ENCODE measurements around the gene LDB2. TPM values are rescaled to one million over a fixed set of nuclear protein-coding genes. Genes with fewer than 3 reads are reported as not detected.

Gene LDB2
- total RNA-seq, 4 donors from 2014 or later, result 26.4 to 62.7 (median 40.7) TPM

DNA sequence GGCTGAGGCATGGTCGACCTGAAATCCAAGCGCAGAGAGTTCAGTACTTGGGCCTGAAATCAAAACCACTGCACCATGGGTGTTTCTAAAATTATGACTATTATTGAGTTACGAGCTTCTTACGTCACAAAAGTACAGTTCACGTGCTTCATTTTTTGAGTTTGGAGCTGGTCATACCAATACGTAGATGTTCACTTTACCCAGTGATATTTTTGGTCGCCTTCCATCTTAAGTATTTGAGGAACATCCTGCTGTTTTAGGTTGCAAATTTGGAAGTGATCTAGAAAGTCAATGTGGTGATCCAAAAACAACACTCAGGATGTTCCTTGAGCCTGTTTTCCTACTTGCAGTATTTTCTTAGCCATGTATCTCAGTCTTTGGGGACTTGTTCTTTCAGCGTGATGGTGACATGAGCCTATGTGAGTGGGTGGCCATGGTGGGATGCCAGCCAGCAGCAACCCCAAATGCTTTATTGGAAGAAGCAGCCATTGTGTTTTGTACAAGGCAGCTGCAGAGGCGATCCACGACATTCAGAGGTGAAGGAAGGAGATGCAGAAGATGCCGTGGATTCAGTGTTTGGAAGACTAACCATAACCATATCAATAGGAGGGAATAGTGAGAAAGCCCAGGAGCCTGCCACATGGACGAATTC is 28.7 kb downstream of the LDB2 start:
- H3K27me3 ChIP-seq, result no peaks in the 10 kb centered on the region
- H3K36me3 ChIP-seq, result no peaks in the 10 kb centered on the region
- WGBS, 2 donors, result 70 to 74% methylated on average over 12 of the region's 12 CpGs
- H3K4me3 ChIP-seq, result no peak overlapping the region
- TF ChIP-seq EP300 (IDR thresholded peaks at IDR 0.05) (peak; percentile 26 to 54), POLR2A (IDR thresholded peaks at IDR 0.05) (no peak)
- TF ChIP-seq, protein P1, sequence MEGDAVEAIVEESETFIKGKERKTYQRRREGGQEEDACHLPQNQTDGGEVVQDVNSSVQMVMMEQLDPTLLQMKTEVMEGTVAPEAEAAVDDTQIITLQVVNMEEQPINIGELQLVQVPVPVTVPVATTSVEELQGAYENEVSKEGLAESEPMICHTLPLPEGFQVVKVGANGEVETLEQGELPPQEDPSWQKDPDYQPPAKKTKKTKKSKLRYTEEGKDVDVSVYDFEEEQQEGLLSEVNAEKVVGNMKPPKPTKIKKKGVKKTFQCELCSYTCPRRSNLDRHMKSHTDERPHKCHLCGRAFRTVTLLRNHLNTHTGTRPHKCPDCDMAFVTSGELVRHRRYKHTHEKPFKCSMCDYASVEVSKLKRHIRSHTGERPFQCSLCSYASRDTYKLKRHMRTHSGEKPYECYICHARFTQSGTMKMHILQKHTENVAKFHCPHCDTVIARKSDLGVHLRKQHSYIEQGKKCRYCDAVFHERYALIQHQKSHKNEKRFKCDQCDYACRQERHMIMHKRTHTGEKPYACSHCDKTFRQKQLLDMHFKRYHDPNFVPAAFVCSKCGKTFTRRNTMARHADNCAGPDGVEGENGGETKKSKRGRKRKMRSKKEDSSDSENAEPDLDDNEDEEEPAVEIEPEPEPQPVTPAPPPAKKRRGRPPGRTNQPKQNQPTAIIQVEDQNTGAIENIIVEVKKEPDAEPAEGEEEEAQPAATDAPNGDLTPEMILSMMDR (IDR thresholded peaks at IDR 0.05), result no peak
- no peaks in the 10 kb centered on the region for H3K9me3 ChIP-seq
- H3K27ac ChIP-seq, result peak overlapping the region in 1 of 4 donors; percentile 56
- peak; percentile 26 to 43 for DNase-seq (ENCODE audit: low spot score in 2 of 2)
- H3K4me1 ChIP-seq, result no peaks in the 10 kb centered on the region

DNA sequence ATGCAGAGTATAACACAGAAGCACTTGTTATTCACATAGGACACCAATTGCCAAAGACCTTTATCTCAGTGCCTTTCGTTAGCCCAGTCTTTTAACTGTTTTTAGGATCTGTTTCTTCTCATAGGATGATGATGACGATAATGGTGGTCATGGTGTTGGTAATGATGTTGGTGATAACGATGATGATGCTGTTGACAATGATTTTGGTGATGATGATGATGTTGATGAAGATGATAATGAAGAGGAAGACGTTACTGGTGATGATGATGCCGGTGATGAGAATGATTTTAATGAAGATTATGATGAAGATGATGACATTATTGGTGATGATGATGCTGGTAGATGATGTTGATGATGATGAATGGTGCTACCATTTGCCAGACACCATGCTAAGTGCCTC is 29.8 kb downstream of the LDB2 start:
- H3K27me3 ChIP-seq, result no peaks in the 10 kb centered on the region
- H3K4me3 ChIP-seq, result no peak overlapping the region
- 92 to 93% methylated on average over 5 of the region's 5 CpGs for WGBS, 2 donors
- H3K4me1 ChIP-seq, result no peaks in the 10 kb centered on the region
- no peak for DNase-seq (ENCODE audit: low spot score in 2 of 2)
- H3K36me3 ChIP-seq, result no peaks in the 10 kb centered on the region
- H3K9me3 ChIP-seq, result no peaks in the 10 kb centered on the region
- TF ChIP-seq, protein P1 (IDR thresholded peaks at IDR 0.05), result no peak
- TF ChIP-seq POLR2A (IDR thresholded peaks at IDR 0.05) (no peak), EP300 (IDR thresholded peaks at IDR 0.05) (no peak)
- H3K27ac ChIP-seq, result no peak overlapping the region

DNA sequence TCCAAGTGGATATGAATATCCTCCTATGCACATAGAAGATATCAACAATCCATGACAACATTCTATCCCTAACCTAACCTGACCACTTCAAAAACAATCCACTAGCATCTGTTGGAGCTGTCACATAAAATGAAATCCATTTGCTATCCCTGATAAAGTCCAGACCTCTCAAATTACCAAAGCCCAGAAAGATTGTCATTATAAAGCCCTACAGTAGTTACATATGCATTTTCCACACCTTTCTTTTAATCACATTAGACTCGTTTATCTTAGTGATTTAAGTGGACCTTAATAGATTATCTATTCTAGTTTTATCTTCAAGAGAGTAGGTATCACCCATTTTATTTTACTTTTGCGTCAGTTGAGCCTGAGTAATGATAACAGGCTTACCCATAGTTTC is 30.6 kb downstream of the LDB2 start:
- no peak for DNase-seq (ENCODE audit: low spot score in 2 of 2)
- TF ChIP-seq EP300 (IDR thresholded peaks at IDR 0.05), result no peak
- TF ChIP-seq, protein P1 (IDR thresholded peaks at IDR 0.05), result no peak
- TF ChIP-seq POLR2A (IDR thresholded peaks at IDR 0.05), result no peak
- Histone ChIP-seq H3K27me3 (no peaks in the 10 kb centered on the region), H3K4me1 (no peaks in the 10 kb centered on the region), H3K36me3 (no peaks in the 10 kb centered on the region), H3K27ac (no peak overlapping the region), H3K4me3 (no peak overlapping the region), H3K9me3 (no peaks in the 10 kb centered on the region)
- WGBS, 2 donors, result 72 to 81% methylated on average over 2 of the region's 2 CpGs

DNA sequence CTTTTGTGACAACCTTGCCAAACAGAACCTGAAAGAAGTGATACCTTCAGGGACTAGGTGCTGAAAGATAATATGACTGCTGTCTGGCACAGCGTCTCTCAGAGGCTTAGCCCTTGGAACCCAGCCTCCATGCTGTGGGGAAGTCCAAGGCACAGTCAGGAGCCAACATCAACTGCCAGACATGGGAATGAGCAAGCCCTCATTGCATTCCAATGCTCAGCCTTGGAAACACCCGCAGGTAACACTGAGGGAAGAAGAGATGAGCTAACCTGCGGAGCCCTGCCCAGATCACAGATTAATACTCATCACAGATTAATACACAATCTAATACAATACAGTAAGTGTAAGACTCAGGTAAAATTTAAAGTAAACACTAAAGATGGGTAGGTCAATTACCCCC is 31.5 kb downstream of the LDB2 start:
- Histone ChIP-seq H3K4me3 (no peak overlapping the region), H3K36me3 (no peaks in the 10 kb centered on the region), H3K4me1 (no peaks in the 10 kb centered on the region), H3K9me3 (no peaks in the 10 kb centered on the region), H3K27ac (no peak overlapping the region), H3K27me3 (no peaks in the 10 kb centered on the region)
- WGBS, 2 donors, result 89 to 90% methylated on average over 3 of the region's 3 CpGs
- no peak for DNase-seq (ENCODE audit: low spot score in 2 of 2)
- TF ChIP-seq POLR2A (IDR thresholded peaks at IDR 0.05) (no peak), EP300 (IDR thresholded peaks at IDR 0.05) (no peak)
- TF ChIP-seq, protein P1 (IDR thresholded peaks at IDR 0.05), result no peak

DNA sequence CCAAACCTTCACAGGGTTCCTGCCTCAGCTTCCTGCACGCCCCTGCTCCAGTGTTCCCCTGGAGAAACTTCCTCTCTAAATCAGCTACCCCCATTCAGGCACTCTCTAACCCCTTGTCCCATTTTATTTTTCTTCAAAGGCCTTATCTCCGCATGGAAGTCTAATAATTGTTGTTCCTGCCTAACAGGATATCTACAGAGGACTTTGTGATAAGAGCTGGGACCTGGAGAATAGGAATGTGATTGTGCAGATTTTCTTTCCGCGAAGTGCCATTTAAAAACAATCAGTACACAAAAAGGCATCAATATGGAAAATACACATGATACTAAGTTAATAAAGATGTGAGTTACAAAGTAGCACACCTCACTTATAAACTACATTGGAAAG is 32.6 kb downstream of the LDB2 start:
- TF ChIP-seq EP300 (IDR thresholded peaks at IDR 0.05) (no peak), POLR2A (IDR thresholded peaks at IDR 0.05) (no peak)
- TF ChIP-seq, protein P1 (IDR thresholded peaks at IDR 0.05), result no peak
- WGBS, 2 donors, result 75 to 78% methylated on average over 4 of the region's 4 CpGs
- Histone ChIP-seq H3K4me3 (no peak overlapping the region), H3K9me3 (no peaks in the 10 kb centered on the region), H3K27me3 (no peaks in the 10 kb centered on the region), H3K36me3 (no peaks in the 10 kb centered on the region), H3K27ac (no peak overlapping the region), H3K4me1 (no peaks in the 10 kb centered on the region)
- DNase-seq (ENCODE audit: low spot score in 2 of 2), result no peak

All from tibial nerve (tissue), 4 donors.